Stimulated activated CD4-positive, alpha-beta T cell treated with anti-CD3 and anti-CD28 coated beads, Interleukin-1b, Interleukin-23, amount 100 ng/mL, for 48 hours (primary cell): Measurements from ENCODE around the gene CHI3L1.
A peak's percentile ranks its signal among the peaks of the same experiment; 100 is the strongest.
"Not testable (repeated sequence)": the region's sequence is repeated elsewhere in the genome, so short reads cannot be mapped to it uniquely, and the experiment has no call there.

Experiments
- DNase-seq: peaks from one replicate; pipeline ENCODE4 v3.0.0-alpha.2; 2020

The CHI3L1 gene

DNA sequence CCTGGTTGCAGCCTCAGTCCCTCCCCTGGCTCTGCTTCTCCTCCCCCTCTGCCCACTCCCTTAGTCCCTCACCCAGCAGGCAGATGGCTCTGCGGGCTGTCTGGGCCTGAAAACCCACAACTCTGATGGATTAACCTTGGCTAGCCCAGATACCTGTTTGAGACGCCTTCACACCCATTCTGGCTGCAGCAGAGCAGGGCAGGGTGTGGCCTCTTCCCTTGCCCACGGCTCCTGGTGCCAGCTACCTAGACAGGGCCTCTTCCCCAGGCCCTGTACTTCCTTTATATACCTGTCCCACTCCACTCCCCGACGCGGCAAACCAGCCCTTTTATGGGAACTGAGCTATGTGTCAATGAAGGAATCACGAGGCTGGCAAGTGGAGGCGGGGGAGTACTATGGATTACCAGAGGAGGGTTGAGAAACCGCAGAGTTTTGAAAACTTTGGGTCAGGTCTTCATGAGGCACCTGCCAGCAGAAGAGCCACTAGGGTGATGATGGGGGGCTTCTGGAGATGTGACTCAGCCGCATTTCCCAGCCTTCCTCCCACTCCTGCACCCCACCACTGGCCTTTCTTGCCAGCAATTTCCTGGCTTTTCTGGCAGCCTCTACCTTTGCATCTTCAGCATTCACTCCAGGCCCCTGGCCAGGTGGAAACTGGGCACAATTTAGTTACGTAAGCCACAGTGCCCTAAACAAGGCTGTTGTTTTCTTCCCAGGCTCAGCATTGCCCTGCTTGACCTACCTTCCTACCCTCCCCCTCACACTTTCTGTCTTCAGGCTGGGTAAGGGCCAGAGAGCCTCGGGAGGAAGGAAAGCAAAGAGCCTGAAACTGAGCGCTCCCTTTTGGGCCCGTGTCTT lies at the start of gene CHI3L1:
CHI3L1 (minus strand) TSS at position 259 of the 858 bp plus-strand sequence; CDS start at position 178, 81 bp downstream.
- DNase-seq: no peak

DNA sequence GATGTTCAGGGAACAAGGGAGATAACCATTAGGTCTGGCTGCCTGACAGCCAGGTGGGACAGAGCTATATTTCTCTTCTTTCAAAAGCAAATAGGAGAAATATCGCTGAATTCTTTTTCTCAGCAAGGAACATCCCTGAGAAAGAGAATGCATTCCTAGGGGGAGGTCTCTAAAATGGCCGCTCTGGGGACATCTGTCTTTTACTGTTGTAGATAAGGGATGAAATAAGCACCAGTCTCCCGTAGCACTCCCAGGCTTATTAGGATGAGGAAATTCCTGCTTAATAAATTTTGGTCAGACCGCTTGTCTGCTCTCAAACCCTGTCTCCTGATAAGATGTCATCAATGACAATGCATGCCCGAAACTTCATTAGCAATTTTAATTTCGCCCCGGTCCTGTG lies 48.4 kb upstream of the CHI3L1 start:
- not testable (repeated sequence) for DNase-seq

DNA sequence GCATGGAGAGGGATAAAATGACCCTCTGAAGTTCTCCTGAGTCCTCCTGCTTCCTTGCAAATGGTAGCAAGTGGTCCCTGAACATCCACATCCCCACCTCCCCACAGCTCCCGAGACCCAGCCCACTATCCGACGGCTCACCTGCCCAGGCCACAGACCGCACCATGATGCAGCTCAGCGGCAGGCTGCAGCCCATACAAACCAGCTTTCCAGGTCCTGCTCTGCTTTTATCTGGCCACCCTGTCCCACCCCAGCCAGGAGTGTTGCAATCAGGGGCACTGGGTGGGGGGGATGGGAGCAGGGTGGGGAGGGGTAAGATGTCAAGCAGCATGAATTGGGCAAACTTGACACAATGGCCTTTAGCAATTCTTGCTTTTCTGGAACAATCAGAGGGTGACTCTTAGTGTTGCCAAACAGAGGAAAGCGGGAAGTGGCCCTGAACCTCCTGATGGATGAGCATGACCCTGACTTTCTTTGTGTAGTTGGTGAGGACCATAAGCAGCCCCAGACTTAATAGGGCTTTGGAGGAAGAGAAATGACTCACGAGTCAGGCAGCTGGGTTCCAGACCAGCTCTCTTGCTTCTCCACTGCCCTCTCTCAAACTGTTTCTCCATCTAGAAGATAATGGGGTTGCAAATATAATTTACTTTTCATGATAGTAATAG lies 43.1 kb upstream of the CHI3L1 start, which contains the start of gene CHIT1:
CHIT1 (minus strand) TSS at position 203 of the 665 bp plus-strand sequence; CDS start at position 166, 37 bp downstream.
- no peak for DNase-seq

DNA sequence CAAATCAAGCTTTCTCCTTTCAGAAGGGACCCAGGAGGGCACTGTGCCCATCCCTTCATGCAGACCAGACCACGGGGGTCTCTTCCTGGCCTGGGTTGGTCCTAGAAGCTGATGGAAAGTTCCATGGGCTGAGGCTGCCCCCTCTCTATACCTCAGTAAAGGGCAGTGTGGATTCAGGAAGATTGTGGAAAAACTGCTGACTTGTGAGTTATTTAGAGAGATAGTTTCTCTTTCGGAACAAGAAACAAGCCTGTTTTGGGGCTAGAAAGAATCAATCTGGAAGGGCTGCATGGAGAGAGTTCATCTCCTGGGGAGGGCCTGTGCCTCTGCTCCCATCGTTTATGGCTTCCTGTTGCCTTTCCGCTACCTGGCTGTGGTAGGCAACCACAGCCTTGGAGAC lies 42.2 kb upstream of the CHI3L1 start:
- no peak for DNase-seq

DNA sequence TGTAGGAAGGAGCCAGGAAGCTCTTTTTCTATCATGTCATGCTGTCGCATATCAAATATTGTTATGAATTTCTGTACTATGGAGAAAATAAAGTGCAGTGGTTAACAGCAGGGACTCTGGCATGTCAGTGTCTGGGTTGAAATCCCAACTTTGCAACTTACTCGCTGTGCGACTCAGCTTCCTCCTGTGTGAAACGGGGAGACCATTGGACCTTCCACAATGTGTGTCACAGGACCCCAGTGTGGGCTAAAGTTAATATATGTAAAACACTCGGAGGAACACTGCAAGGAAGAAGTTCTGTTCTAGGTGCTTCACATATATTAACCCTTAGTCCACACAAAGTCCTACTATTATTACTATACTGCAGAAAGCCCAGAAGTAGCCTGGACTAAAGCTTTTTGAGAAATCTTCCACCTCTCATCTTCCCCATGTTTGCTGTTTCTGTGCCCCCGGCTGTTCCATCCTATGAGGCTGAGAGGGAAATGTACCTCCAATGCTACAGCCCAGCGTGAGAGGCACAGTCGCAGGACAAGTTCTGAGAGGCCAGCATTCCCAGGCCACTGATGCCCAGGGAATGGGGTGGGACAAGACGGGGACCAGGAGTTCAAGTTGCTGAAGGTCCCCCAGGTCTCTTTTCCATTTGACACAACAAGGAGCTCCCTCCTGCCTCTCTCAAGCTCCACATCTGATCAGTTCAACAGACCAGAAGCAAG lies 41.0 kb upstream of the CHI3L1 start:
- no peak for DNase-seq

DNA sequence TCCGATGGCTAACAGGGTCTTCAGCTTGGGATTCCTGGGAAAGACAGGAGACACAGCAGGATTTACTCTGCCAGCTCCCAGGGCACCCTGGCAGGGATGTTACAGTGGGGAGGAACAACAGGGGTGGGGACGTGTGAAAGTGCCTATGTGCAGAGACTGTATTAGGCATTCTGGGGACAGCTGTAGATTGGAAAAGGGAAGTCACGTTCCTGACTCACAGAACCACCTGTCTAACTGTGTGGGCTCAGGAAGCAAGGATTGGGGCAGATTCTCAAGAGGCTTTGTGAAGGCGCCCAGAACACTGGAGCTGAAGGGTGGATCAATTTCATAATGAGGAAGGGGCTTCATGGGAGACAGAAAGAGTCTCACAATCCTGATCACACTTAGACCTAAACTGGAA lies 38.6 kb upstream of the CHI3L1 start:
- DNase-seq: no peak

DNA sequence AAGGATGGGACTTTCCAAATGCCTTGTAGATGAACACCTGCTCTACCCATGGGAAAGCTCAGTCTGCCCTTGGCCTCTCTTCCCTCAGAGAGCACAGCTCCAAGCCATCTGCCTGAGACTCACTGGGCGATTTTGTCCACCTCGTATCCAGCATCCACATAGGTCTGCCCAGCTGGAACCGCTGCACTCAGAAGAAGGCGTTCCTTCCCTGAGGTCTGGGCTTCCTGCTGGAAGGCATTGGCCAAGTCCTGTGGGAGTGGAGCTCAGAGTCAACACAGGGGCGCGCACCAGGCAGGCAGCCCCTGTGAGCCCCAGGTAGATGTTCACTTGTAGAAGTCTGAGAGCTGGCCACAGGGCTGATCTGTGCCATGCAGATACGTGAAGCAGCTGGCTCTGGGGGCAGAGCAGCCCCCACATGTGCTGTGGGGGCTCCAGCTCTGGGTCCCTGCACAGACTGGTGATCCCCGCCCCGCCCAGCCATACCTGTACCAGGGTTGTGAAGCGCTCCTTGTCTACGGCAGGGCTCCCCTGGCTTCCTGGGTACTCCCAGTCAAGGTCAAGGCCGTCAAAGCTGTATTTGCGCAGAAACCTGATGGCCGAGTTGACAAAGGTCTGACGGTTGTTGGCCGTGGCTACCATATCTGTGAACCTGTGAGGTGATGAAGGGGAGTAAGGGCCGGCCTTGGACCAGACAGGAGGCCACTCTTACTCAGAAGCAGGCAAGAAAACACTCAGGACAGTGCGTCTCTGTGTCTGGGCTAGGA lies 36.7 kb upstream of the CHI3L1 start:
- no peak for DNase-seq

DNA sequence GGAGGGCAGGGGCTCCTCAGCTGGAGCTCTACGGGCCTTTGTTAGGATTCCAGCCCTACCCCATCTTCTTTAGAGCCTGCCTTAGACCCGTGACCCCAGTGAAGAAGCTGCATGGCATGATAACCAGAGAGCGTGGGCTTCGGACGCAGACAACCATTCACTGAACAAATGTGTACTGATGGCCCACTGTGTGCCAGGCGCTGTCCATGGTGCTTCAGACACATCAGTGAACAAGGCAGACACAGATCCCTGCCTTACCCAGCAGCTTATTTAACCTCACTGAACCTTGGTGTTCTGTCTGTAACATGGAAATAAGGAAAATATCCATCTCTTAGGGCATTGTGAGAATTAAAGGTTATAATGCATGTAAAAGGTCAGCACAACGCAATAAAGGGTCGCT lies 33.4 kb upstream of the CHI3L1 start:
- no peak for DNase-seq

DNA sequence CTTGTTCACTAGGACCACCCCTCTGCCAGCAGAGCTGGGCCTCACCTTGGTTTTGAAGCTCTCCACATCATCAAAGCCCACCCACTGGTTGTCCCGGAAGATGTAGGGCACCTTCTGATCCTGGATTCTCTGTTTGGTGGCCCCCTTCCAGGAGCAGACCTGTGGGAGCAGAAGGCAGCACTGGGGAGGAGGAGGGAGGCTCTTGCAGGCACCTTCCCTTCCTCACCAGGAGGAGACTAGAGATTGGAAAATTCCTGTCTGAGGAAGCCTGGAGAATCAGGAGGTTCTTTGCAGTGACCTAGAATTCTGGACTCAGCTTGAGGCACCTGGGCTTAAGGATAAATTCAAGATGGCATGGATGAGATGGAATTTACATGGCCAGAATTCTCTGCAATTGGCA lies 32.7 kb upstream of the CHI3L1 start:
- no peak for DNase-seq

DNA sequence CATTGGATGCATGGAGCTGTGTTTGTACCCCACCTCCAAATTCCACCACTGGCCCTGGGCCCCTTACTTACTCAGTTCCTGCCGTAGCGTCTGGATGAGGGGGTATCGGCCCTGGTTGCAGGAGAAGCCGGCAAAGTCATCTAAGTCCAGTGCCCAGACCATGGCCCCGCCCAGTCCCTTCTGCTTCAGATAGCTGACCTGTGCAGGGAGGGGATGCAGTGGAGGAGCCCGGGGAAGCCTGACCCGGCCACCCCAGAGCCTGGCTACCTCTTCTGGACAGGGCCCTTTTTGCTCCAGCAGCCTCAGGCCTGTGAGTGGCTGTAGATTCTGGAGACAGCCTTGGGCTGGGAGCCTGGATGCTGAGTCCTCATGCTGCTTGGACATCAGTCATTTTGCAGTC lies 31.2 kb upstream of the CHI3L1 start:
- DNase-seq: no peak

DNA sequence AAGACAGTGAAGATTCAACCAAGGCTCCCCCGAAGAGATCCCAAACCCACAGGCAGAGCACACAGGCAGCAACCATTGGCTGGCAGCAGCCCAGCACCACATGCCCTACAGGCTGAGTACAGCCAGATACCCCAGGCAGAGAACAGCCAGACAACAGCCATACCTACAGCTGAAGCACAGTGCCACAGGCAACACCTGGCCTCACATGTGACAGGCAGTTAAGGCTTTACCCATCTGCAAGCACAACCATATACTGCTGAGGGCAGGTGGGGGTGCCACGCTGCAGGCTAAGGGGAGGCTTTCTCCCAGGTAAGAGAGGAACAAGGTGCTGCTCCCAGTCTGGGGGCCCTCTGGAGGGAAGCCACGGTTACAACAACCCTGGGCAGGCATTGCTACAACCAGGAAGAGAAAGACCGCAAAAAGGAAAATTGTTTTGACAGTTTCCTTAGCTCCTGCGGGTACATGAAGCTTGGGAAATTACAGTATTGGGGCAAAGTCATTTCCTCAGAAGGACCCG lies 30.7 kb upstream of the CHI3L1 start:
- DNase-seq: no peak

DNA sequence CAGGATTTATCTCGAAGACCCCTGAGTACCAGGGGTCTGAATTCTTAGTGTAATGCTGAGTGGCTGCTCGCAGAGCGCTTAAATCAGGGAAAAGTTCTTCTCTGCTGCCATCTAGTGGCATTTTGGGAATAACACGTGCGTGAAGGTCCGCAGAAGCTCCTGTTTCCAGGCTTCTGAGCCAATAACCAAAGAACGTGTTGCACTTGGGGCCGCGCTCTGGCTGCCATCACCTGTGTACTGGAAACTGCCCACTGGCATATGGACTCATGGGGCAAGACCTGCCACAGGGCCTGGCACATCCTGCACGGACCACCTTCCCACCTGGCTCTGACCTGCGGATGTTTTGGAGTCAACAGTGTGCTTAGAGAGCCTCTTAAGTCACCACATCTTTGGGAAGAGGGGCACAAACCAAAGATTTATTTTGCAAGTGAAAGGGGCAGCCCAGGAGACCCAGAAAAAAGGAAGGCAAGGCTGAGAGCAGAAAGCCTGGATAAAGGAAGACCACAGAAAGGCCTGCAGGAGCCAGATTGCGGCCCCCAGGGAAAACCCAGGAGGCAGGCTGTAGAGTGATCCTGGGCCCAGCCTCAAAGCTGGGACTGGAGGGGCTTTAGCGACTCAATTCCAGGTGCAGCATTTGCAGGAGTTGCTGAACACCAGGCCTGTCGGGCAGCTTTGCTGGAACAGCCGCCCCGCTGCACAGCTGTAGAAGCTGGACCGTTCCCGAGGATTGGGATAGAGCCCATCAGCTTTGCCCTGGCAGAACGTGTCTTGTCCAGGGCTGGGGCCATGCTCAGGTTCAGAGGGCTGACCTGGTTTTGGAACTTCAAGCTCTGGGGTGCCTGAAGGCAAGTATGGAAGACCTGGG lies 30.0 kb upstream of the CHI3L1 start:
- DNase-seq: peak; percentile 34

DNA sequence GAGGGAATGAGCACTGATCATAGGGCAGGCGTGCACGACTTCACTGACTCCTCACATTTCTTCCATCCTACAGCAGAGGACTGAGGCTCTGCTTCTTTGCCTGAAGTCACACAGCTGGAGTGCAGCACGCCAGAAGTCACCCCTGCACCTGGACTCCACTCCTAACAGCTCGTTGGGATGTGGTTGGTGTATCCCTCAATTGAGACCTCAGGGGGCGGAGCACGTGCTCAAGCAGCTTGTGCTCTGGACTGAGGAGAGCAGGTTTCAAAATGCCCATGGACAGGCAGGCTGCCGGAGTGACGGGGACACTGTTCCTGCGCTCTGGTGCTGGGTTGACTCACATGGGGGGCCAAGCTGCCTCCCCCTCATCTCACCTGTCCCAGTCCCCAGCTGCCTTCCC lies 29.1 kb upstream of the CHI3L1 start:
- no peak for DNase-seq

DNA sequence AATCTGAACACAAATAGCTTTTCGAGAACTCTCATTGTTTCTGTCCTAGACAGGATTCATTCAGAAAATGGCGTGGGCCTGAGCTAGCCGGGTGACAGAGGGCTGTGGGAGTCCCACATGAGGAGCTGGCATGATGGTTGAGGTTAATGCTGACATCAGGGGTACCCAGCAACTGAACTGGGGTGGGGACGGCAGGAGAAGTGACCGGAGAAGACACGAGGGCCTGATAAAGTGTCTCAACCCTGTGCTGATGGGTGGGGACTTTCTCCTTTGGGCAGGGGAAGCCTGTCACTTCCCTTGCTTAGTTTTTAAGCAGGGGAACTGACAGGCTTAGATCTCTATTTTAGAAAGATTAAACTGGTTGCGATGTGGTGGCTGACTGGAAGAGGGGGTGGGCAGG lies 28.4 kb upstream of the CHI3L1 start:
- DNase-seq: no peak

DNA sequence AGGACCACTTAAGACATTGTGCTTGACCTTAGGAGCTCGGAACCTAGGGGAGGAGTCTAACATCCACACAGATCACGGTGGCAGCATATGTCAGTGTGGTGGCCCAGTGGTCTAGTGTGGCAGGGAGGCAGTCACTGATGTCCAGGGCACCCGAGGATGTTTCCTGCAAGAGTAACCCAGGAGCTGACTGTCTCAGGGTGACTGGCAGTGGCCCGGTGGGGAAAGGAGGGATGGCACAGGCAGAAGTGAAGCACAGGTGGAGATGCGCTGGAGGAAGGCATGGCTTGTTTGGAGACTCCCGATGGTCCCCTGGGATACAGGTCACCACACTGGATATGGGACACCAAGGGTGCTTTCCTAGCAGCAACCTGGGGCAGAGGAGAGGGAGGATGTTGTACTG lies 26.6 kb upstream of the CHI3L1 start:
- DNase-seq: no peak

DNA sequence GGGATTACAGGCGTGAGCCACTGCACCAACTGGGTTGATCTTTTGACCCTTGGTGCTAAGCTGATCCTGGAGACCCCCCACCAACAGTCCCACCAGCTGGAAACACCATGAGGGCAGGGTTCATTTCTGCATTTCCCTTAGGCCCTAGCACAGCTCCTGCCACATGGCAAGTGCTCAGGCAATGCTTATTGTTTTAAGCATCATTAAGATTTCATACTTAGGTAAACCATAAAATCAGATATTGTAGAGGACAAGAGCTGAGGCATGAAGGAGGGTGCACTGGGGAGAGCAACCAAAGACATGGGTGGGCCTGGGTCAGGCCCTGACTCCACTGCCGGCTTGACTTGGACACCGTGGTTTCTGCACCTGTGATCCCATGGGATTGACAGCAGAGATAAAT lies 25.3 kb upstream of the CHI3L1 start:
- DNase-seq: no peak

DNA sequence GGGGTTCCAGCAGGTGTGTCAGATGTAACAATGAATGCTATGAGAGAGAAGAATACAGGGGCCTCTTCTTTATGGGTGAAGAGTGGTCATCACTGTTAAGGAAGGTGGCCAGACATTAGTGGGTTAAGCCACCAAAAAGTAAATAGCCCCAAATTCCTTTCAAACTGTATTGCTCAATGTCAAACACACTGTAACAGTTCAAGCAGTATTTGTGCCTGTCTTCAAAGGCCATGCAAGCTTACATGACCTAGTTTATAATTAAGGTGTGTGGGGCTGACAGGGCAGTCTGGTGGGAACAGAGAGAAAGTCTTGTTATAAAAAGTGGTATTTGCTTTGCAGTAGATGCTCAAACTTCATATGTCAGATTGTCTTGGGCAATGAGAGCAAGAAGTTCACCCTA lies 24.5 kb upstream of the CHI3L1 start:
- no peak for DNase-seq

DNA sequence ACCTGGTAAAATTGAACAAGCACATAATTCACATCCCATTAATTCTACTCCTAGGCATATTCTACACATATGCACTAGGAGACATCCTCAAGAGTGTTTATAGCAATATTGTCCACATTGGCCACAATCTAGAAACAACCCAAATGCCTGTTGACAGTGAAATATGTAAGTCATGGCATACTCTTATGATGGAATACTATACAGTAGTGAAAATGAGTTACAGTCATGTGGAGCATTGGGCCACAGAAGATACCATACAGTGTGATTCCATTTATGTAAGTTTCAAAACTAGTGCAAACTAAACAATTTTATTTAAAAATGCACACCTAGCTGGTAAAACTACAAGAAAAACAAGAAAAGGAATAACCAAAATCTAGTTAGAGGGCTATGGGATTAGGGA lies 23.8 kb upstream of the CHI3L1 start:
- no peak for DNase-seq

DNA sequence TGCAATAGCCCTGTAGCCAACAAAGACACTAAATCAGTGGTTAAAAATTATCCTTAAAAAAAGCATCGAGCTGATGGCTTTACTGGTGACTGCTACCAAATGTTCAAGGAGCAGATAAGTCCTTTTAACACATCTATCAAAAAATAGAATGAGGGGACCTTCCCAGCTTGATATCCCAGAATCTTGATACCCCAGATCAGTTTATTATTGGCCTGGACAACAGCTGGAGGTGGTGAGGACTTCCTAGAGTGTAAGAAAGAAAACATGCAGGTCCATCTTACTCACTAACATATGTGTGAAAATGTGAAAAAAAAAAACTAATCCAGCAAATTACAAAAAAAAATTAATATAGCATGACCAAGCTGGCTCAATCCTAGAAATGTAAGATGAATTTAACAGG lies 21.7 kb upstream of the CHI3L1 start:
- DNase-seq: no peak

DNA sequence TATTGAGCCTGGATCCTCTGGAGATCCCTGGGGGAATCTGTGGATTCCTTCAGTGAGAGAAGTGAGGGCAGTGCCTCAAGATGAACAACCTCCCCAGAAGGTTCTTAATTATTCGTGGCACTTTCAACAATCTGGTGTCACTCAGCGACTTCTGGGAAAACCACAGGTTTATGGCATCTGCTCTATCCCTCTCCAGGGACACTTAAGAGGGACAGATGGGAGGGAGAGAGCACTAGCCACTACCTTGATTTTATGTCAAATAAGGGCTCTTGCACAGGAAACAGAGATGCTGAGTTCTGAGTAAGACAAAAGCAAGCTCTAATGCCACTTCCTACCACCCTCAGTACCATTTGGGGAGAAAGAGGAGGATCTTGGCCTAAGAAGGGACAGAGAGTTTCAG lies 21.2 kb upstream of the CHI3L1 start:
- DNase-seq: no peak

DNA sequence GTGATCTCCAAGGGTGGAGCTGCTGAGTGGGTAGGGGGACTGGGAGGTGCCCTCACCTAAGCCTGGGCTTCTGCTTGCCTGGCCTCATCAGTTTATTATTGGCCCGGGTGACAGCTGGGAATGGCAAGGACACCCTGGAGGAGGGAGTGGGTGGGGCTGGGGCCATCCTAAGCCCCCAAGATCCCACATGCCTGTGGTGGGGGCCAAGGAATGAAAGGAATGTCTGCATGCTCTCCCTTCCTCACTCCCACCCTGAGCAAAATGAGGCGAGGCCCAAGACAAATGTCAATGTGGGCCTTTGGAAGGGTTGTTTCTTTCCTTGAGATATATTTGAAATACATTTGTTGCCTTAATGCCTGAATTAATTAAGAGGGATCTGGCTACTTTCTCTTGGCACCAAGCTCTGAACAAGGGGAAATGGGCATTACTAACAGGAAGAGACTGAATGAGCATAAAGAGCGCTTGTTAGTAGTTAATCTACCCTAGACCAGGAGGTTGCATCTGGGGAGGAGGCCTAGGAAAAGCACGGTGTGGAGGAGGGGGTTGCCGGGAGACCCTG lies 19.7 kb upstream of the CHI3L1 start:
- no peak for DNase-seq
